COLO829 (cell line): ENCODE measurements around the gene UBA1.

ENCODE experiments used
- DNase-seq: peaks from one replicate; pipeline ENCODE4 v3.0.0; 2012; ENCODE audit warnings: low spot score

The UBA1 gene

DNA sequence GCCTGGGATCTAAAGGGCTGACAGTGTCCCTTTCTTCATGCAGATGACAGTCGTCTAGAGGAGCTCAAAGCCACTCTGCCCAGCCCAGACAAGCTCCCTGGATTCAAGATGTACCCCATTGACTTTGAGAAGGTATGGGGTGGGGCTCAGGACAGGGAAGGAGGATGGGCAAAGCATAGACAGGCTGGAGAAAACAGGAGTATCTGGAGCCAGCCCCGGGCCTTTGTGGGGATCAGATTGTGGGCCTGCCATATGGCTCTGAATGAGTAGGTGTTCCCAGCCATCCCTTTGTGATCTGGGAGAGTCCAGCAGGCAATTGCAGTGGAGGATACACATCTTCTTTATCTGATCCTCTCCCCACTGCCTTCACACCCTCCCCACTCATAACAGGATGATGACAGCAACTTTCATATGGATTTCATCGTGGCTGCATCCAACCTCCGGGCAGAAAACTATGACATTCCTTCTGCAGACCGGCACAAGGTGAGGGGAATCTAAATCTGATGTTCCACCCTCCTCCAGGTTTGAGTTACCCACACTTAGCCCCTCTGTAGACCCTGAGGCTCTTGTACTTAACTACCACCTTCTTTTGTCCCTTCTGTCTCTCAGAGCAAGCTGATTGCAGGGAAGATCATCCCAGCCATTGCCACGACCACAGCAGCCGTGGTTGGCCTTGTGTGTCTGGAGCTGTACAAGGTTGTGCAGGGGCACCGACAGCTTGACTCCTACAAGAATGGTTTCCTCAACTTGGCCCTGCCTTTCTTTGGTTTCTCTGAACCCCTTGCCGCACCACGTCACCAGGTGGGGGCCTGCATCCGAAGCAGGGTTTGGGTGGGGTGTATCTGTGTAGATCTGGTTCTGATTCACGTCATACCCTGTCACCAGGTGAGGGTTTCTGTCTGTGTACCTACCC is 19.0 kb downstream of the UBA1 start:
- DNase-seq, result no peak

DNA sequence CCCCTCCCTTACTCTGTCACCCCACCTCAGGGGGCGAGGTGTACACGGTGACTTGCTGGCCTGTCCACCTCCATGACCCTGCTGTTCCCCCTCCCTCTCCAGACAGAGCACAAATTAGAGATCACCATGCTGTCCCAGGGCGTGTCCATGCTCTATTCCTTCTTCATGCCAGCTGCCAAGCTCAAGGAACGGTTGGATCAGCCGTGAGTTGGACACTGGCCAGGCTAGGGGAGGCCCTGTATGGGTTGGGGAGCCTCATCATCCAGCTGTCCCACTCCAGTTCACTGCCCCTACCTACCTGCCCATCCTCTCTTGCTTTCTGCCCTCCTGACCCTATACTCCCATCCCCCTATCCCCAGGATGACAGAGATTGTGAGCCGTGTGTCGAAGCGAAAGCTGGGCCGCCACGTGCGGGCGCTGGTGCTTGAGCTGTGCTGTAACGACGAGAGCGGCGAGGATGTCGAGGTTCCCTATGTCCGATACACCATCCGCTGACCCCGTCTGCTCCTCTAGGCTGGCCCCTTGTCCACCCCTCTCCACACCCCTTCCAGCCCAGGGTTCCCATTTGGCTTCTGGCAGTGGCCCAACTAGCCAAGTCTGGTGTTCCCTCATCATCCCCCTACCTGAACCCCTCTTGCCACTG is 20.9 kb downstream of the UBA1 start:
- DNase-seq, result no peak

DNA sequence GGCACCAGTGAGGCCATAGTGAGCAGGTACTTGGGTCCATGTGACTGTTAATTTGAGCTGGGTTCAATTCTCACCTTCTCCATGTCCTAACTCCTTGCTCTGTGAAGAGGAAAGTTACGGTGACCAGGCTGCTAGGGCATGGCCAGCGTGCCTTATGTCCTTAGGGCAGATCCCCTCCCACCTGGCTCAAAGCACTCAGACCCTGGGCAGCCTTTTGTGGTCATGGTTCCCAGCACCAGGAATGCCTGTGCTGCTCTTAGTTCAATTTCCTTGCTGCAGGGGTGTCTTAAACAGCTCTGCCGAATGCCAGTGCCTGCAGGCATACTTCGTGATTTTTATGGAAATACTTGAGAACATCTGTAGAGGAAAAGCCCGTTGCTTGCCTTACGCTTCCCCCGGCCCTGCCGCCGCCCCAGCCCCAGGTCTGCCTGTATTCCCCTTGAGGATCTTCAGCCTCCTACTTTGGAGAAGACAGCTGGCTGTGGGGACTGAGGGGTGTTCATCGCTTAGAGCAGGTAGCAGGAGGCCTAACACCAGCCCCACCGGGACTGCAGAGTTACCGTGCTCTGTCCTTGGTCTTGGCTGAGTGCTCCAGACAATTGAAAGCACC is 21.8 kb downstream of the UBA1 start:
- DNase-seq, result no peak

DNA sequence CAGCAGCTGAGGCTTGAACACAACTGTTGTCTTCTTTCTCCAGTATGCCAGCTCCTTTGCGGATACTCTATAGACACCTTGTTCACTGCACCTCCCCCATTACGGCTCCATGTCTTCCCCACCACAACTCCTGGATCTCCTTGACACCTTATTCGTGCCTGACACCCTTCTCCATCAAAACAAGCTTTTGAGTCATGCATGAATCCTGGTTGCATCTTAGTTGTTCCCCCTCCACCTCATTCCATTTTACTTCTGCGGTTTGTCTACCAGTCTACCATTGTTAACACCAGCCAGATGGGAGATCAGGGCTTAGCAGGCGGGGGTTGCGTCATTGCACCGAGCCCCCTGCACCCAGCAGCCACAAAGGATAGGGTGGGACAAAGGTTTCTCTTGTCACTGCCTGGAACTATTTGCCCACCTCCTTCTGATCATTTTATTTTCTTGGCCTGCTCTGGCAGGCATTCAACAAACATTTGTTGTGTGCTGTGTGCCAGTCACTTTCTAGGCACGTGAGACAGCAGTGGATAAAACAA is 22.8 kb downstream of the UBA1 start:
- DNase-seq, result no peak

DNA sequence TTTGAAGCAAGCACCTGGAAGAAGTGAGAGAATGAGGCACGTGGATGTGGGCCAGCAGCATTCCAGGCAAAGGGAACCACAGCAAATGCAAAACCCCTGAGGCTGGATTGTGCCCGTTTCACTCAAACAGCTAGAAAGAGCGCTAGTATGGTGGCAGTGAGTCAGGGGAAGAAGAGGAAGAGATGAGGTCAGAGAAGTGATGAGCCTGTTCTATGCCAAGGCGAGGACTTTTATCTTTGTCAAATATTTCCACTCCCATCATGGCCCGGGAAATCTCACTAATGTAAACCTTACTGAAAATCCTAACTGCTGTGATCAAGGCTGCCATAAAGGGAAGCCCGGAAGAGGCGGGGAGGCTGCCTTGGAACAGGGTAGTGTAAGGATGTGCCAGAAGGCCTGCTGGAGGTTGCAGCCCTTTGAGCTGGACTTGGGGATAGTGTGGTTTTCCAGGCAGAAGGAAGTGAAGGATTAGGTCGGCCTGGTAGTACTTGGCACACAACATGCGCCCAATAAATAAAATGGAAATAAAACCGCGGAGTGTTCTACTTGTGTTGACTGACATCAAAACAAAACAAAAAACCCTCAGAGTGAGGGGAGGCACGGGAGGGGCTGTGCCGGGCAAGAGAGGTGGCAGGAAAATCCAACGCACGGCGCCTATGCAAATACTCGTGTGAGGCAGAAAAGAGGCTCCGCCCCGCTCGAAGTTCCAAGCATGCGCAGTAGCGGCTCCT is 23.7 kb downstream of the UBA1 start:
- DNase-seq, result peak; percentile 47

DNA sequence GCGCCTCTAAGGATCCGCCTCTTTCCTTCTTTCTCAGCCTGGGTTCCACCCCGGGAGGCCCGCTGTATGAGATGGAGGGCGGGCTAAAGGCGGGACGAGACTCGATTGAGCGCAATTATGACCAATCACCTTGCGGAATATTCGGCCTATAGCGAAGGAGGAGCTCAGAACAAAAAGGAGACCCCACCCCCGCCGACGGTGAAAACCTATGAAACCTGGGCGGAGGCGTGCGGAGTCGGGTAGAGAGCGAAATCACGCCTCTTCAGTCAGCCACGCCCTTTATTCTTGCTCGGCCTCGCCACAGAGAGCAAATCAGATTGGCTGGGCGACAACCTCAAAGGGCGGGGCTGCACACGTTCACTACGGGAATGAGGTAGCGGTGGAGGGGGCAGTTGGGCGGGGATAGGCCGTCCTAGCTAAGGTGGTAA is 24.2 kb downstream of the UBA1 start:
- peak; percentile 95 for DNase-seq

DNA sequence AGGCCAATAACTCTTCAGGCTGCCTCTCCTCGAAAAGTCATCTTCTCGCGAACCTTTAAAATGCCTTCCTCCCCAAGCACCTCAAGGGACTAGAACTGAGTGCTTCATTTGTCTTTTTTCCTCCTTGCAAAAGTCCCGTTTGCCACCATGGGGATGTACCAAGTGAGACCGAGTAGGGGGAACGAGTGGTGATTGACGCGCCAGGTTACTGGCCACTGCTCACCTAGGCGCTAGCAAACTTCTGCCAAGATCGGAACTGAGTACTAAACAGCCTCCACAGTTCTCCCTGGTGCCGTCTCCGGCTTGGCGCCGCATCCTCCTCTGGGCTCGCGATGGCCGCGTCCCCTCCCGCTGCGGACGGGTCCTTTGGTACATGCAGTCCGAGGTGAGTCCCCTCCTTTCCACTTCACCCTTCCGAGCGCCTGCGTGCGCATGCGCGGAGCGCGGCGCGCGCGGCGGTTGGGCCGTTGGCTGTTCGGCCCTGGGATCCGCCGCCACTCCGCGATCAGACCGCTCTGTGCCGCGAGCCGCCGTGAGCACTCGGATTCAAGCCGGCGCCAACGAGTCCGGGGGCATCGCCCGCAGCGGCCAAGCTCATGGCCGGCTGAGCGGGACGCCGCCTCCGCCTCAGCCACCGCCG is 24.8 kb downstream of the UBA1 start, which contains the start of gene CDK16:
TSS of gene CDK16 (plus strand) at position 402 of the 640 bp plus-strand sequence. CDS start 4,877 bp downstream, outside the sequence.
- DNase-seq, result peak; percentile 89

DNA sequence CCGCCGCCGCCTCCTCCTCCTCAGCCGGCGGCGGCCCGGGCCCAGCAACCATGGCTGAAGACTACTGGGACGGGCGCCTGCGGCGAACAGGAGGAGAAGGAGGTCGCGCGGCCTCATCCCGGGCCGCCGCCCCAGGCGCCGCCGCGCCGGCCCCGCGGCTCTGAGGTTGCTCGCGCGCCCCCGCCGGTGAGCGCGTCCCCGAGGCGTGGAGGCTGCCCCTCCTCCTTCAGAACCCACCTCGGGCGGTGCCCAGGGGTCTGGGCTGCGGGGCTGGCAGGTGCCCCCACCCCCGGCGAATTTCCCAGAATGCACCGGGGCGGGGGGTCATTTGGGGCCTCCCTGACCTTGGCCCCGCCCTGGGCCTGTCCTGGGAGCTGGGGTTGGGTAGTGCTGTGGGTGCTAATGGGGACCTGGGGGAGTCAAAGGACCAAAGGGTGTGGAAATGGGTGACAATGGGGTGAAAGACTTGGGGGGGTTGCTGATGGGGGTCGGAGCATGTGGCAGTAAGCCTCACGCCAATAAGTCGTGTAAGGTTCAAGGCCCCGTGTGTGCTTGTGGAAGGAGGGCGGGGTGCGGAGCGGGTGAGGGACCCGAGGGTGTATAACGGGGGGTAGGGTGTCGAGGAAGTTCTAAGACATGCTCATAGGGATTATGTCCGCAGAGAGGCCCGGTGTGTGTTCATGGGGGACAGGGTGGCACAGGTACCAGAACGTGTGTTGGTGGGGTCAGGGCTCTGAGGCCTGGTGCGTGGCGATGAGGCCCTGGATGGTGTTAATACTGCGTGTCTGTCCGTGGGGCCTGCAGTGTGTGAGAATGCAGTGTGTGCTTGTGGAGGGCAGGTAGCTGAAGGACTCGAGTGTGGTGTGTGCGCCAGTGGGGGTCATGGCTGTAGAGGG is 25.5 kb downstream of the UBA1 start:
- no peak for DNase-seq

DNA sequence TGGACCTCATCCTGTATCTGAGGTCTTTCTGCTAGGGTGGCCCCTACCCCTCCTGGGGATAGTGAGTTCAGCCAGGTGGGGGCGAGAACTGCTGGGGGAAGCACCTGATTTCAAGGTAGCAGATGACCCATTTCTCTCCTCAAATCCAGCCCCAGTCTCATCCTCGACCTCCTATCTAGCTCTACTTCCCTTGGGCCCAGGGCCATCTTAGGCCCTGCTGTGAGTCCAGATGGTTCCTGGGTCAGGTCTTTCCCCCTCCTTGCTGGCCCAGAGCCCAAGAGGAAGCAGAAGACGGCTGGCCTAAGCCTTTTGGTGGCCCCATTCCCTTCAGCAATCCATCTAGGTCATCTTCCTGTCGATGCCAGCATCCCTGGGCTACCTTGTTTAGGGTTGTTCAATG is 28.1 kb downstream of the UBA1 start:
- DNase-seq, result no peak

DNA sequence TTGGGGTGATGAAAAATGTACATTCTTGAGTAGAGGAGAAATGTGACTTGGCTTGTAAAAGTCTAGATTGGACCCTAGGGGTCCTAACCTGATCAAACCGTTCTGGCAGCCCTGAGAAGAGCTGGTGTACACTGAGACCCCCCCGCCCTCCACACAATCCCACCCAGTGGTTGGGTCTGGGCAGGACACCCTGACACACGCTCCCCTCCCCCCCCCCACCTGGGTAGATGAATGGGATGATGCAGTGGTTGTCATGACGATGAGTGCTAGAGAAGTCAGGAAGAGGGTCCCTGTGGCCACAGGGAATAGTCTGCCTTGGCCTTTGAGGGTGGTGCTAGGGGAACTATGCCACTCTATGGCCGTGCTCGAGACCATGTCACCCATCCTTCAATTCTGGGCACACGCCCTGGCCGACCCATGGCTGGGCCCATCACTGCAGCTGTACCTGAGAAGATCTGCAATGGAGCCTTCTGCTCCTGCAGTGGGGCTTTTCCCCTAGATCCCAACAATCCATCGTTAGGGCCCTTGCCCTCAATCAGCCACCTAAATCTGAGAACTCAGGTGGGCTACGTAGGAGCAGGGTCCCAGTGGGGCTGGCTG is 29.2 kb downstream of the UBA1 start:
- no peak for DNase-seq

DNA sequence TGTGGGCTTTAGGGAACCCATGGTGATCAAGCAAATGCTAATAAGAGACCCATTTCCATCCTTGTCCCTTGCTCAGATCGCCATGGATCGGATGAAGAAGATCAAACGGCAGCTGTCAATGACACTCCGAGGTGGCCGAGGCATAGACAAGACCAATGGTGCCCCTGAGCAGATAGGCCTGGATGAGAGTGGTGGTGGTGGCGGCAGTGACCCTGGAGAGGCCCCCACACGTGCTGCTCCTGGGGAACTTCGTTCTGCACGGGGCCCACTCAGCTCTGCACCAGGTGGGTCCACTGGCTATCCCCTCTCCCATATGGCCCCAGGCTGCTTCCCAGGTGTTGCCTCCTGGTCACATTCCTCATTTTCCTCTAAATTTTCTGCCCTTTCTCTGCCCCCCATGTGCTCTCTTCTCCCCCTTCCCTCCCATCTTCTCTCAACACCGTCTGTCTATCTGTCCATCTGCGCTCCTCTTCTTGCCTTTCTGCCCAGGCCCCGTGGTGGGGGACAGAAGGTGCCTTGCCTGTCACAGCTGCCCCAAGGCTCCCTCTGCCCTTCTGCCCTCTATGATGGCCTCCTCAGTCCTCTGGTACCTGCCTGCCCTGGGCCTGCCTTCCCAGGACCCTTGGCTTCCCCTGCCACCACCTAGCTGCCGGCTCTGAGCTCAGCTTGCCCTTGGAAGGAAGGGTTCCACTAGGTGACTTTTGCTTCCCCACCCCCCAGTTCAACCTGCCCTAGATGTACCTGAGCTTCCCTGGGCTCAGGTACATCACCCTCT is 30.0 kb downstream of the UBA1 start:
- DNase-seq, result no peak

DNA sequence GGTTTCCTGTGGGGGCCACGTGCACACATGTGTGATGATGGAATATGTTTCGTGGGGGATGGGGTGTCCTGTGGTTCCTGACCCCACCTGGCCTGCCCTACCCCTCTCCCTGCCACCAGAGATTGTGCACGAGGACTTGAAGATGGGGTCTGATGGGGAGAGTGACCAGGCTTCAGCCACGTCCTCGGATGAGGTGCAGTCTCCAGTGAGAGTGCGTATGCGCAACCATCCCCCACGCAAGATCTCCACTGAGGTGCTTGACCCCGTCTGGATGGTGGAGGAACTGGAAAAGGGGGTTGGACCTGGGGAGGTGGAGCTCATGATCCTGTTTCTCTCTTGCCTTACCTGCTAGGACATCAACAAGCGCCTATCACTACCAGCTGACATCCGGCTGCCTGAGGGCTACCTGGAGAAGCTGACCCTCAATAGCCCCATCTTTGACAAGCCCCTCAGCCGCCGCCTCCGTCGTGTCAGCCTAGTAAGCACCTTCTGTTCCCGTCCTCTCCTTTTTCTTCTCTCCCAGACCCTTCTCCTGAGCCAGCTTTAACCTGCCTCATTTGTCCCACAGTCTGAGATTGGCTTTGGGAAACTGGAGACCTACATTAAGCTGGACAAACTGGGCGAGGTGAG is 30.8 kb downstream of the UBA1 start:
- no peak for DNase-seq

DNA sequence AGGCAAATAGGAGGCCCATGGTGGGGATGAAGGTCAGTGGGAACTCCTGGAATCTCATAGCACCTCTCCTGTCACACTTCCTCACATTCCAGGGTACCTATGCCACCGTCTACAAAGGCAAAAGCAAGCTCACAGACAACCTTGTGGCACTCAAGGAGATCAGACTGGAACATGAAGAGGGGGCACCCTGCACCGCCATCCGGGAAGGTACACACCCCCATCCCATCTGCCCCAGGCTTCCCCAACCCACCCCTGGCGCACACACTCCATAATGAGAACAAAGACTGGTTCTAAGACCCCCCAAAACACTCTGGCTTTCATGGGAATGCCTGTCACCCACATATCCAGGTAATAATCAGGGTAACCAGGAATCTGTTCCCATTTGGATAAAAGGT is 31.3 kb downstream of the UBA1 start:
- no peak for DNase-seq

DNA sequence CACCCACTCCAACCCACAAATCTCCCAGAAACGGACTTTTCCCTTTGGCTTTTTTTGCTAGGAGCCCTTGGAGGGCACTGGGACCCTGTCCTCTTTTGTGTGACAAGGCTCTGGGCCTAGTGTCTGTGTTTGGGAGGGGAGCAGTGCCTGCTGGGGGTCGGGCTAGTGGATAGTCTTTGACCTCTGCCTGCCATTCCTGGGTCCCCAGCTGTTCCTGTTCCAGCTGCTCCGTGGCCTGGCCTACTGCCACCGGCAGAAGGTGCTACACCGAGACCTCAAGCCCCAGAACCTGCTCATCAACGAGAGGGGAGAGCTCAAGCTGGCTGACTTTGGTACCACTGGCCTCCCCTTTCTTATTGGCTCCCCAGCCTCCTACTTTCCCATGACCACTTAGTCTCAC is 32.4 kb downstream of the UBA1 start:
- no peak for DNase-seq

DNA sequence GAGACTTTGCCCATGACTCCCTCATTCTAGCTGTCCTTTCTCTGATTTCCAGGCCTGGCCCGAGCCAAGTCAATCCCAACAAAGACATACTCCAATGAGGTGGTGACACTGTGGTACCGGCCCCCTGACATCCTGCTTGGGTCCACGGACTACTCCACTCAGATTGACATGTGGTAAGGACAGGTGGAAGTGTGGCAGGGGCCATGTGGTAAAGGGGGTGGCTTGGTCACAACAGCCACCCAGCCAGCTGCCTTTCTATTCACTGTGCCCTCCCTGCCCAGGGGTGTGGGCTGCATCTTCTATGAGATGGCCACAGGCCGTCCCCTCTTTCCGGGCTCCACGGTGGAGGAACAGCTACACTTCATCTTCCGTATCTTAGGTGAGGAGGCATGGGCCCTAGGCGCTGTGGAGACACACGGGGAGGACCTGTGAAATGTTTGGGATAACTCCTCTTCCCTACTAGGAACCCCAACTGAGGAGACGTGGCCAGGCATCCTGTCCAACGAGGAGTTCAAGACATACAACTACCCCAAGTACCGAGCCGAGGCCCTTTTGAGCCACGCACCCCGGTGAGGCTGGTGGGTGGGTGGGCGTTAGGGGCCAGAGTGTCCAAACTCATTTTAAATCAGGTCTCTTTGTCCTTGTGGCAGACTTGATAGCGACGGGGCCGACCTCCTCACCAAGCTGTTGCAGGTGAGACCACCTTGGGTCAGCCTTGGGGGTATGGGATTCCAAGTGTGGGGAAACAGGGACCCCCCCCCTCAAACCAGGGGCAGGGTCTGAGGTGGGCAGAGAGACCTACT is 33.1 kb downstream of the UBA1 start:
- no peak for DNase-seq

DNA sequence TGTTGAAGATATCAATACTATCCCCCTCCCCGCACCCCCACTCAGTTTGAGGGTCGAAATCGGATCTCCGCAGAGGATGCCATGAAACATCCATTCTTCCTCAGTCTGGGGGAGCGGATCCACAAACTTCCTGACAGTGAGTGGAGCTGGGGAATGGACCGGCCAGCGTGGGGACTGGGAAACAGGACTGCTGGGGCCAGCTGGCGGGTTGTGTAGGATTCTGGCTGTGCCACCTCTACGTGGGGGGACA is 33.6 kb downstream of the UBA1 start:
- DNase-seq, result no peak

DNA sequence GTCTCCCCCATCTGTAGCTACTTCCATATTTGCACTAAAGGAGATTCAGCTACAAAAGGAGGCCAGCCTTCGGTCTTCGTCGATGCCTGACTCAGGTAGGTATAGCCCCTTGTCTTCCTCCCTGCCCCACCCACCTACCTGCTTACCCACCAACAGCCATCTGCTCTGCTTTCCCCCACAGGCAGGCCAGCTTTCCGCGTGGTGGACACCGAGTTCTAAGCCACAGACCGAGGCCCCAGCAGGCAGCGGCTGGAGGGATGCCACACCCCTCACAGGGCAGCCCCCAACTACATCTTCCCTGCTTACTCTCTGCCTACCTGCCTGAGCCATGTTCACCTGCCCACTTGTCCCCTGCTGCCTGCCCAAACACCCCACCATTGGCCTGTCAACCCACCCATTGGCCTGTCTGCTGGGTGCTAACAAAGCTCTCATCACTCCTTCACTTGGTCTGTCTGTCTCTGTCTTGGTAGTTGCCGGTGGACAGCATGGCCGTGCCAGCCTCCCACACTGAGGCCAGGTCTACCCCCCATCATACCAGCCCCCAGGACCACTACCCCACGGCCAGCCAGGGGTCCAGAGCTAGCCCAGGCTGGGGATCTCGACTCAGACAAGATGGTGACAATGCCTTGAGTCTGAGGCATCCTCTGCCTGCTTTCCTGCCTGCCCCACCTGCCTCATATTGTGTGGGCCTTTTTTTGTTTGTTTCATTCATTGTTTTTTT is 35.1 kb downstream of the UBA1 start:
- DNase-seq, result no peak

DNA sequence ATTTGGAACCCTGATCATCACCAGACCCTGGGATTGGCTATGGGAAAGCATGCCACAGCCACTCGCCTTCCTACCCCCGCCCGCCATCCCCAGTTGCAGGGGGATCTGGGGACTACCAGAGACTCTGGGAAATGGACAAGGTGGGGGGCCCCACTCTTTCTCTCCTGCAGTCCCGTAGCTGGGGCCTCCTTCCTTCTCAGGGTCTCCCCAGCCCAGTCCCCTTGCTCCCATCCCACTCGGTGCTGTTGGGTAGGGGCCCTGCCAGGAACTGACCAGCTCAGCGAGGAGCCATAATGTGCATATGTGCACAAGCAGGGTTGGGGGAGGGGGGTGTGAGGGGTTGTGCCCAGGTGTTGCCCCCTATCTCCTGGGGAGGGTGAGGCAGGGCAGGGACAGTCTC is 35.8 kb downstream of the UBA1 start:
- no peak for DNase-seq
